ENCODE results near the gene ARMC5. TPM values are rescaled to one million over a fixed set of nuclear protein-coding genes. Genes with fewer than 3 reads are reported as not detected.

The ARMC5 gene
- total and polyA plus RNA-seq, 9 of the 15 experiments (the other 6 are each of a cell fraction or from before 2014, with no cell fraction given) = 0.11 to 13.5 (median 2.1) TPM

- H2AFZ ChIP-seq (ENCODE audit: low read depth, low read length) = peak within 1 kb of the TSS; percentile 73
- TF ChIP-seq FOS (IDR thresholded peaks at IDR 0.05; ENCODE audit: extremely low read depth, insufficient read length) = no peak
- no peak for TF ChIP-seq FOSL1 (tag; conservative IDR thresholded peaks at IDR 0.05)
- no peak for TF ChIP-seq SIX5 (IDR thresholded peaks at IDR 0.05; ENCODE audit: borderline replicate concordance in 1 of 2, insufficient read depth in 1 of 2, low read depth in 1 of 2, low read length in 2 of 2)
- no peak for TF ChIP-seq PPARD (CRISPR knock-in tag; IDR thresholded peaks at IDR 0.05)
- TF ChIP-seq MEIS2 (IDR thresholded peaks at IDR 0.05; ENCODE audit: partially characterized antibody) = no peak
- no peak for TF ChIP-seq JUNB (CRISPR knock-in tag; conservative IDR thresholded peaks at IDR 0.05)
- TF ChIP-seq ZNF184 (CRISPR knock-in tag; IDR thresholded peaks at IDR 0.05) = no peak
- TF ChIP-seq, protein P1, sequence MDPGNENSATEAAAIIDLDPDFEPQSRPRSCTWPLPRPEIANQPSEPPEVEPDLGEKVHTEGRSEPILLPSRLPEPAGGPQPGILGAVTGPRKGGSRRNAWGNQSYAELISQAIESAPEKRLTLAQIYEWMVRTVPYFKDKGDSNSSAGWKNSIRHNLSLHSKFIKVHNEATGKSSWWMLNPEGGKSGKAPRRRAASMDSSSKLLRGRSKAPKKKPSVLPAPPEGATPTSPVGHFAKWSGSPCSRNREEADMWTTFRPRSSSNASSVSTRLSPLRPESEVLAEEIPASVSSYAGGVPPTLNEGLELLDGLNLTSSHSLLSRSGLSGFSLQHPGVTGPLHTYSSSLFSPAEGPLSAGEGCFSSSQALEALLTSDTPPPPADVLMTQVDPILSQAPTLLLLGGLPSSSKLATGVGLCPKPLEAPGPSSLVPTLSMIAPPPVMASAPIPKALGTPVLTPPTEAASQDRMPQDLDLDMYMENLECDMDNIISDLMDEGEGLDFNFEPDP (CRISPR knock-in tag; IDR thresholded peaks at IDR 0.05) = no peak
- no peak for TF ChIP-seq ZNF134 (CRISPR knock-in tag; conservative IDR thresholded peaks at IDR 0.05)
- no peak for TF ChIP-seq POLR3A (IDR thresholded peaks at IDR 0.05; ENCODE audit: borderline replicate concordance, extremely low read depth, insufficient read depth, insufficient read length)
- H4K20me1 ChIP-seq (replicated peaks; ENCODE audit: control insufficient read depth, insufficient read depth, low read length) = no peaks in the 10 kb centered on the region
- BruUV-seq (replicated peaks) = no TSS peak
- no peak for FAIRE-seq
- H3K4me1 ChIP-seq (replicated peaks in 1 of 2; ENCODE audit: control insufficient read depth in 2 of 2, insufficient read depth in 2 of 2, low read length in 2 of 2) = peaks cover 0 to 13% of the 10 kb centered on the region in 2 experiments; a peak in 2 of 5 replicates
- WGBS (ENCODE audit: insufficient coverage, low coverage, missing lambda C conversion rate) = 27% methylated on average over 5 of the region's 7 CpGs
- no peak within 1 kb of the TSS for H3K4me3 ChIP-seq
- H3K9me3 ChIP-seq (replicated peaks; ENCODE audit: control insufficient read depth, insufficient read depth, low read depth, low read length) = no peaks in the 10 kb centered on the region
- H3K27ac ChIP-seq (ENCODE audit: extremely low read depth, low read depth, low read length) = no peak within 1 kb of the TSS
- ChIA-PET POLR2A (interaction anchor here (0.6 to 0.9 kb wide), 2 partner anchors 220 to 443 kb away, joined by 3 read pairs; partner anchors contain the start of gene HSD3B7), CTCF (ENCODE audit: low intra/inter-chr PET ratio) (no interaction called here)
- intact Hi-C loops (cut with micrococcal nuclease) = no loop called here
- H3K9ac ChIP-seq (ENCODE audit: insufficient read depth in 1 of 2, low read depth in 2 of 2, low read length in 2 of 2) = no peak within 1 kb of the TSS; a peak in 1 of 4 replicates
- H3K36me3 ChIP-seq (ENCODE audit: control insufficient read depth, insufficient read depth, low read length) = no peaks in the 10 kb centered on the region
- ATAC-seq = no peak
- 0 out of 2 replicates have a peak within 1 kb of the TSS, but pooled peaks have one; percentile 3 for H3K4me2 ChIP-seq (ENCODE audit: insufficient read depth, low read length)
- no peak for DNase-seq (ENCODE audit: extremely low read depth in 1 of 4, low spot score in 3 of 4)
- in situ Hi-C loops (cut with MboI) = loop anchor here (25.0 kb wide), 1 partner anchor 441 kb away; the partner anchor contains the start of gene HSD3B7
- no peaks in the 10 kb centered on the region for H3K79me2 ChIP-seq (ENCODE audit: control insufficient read depth, insufficient read depth, low read length)
- H3K27me3 ChIP-seq (ENCODE audit: control insufficient read depth in 2 of 2, insufficient read depth in 2 of 2, low read length in 2 of 2) = peaks cover 8 to 16% of the 10 kb centered on the region in 2 experiments; a peak in 4 of 5 replicates
- H3K9me1 ChIP-seq (ENCODE audit: control insufficient read depth, insufficient read depth, low read length) = no peaks in the 10 kb centered on the region
Observed at GRCh38 chr16:31428279-31428597, 31.1 kb upstream of the ARMC5 start, which contains the start of gene COX6A2. Gene COX6A2, minus strand, starts transcription at chr16:31428360. Its CDS starts 35 bp downstream, at chr16:31428325.
